ENCODE data around the gene SHOC2.

The SHOC2 gene

DNA sequence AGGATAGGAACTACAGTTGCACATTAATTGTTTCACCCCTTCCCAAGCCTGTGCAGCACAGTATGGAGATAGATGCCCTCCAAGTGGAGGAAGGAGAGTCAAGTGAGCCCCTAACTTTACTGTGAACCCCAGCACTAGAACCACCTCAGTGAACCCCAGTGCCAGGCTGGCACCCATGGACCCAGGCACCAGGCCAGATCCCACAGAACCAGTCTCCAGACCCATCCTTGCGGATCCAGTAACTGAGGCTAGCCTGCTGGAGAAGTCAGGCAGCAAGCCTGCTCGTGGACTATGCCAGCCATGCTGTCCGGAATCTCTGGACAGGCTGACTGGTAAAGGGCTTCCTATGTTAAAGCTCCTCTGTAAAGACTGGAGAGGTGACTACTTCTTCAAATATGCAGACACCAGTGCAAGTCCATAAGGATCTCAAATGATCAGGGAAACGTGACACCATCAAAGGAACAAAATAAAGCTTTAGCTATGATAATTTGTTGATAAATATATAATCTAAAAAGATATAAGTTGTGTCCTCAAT, 27.7 kb downstream of the SHOC2 start:
- DNase-seq: no peak

DNA sequence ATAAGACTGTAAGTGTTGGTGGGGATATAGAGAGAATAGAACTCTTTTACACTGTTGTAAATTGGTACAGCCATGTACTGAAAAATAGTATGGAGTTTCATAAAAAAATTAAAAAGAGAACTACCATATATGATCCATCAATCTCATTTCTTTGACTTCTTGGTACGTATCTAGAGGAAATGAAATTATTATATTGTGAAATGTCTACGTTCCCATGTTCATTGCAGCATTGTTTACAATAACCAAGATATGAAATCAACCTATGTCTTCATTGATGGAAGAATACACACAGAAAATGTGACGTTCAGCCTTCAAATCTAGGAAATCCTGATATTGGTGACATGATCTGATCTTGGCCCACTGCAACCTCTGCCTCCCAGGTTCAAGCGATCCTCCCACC, 32.0 kb downstream of the SHOC2 start:
- DNase-seq: no peak

DNA sequence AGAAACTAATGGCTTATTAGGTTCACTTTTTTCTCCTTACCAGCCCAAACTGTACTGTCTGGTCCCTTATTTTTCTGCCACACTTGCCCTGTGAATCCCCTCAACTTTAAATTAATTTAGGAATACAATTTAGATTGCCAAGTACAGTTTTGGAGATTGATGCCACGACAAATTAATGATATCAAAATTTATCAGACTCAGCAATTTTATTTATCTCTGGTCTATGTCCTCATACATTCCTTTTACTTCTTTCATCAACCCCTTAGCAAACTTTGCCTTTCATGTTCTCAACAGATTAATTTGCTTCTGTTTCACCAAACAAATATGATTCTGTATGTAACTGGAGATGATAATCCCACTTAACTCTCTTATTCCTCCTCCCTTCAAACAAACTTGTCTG, 38.2 kb downstream of the SHOC2 start:
- DNase-seq: no peak

DNA sequence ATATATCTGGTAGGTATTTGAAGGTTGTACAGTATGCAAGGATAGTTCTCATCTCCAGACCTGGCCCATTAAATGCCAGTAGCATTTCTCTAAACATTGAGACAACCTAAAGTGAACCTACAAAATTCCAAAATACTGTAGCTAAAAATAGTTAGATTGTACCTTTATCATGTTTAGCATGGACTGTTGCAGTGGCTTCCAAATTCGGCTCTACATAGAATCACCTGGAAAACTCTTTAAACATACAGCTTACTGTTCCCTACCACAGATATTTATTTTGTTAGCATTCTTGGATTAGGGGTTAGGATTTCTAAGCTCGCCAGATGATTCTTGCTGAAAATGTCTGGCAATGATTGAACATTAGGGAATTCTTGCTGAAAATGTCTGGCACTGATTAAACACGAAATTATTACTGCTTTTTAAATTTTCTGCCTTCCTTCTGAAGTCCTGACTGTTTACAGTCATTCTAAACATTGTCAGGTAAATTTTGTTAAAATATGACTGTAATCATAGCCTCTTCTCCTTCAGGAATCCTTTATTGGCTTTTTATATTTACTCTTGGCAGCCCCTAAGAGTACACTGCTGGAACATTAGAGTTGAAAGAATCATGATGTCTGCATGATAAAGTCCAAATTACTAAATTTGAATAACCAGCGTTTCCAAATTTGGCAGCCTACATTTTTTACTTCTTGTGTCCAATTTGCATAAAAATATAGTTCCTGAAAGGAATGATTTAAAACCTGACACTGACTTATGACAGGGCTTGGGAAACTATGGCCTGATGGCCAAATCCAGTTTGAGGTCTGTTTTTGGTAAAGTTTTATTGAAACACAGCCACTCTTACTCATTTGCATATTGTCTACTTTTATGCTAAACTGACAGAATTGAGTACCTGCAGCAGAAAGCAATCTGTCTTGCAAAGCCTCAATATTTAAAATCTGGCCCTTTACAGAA, 40.3 kb downstream of the SHOC2 start:
- no peak for DNase-seq

DNA sequence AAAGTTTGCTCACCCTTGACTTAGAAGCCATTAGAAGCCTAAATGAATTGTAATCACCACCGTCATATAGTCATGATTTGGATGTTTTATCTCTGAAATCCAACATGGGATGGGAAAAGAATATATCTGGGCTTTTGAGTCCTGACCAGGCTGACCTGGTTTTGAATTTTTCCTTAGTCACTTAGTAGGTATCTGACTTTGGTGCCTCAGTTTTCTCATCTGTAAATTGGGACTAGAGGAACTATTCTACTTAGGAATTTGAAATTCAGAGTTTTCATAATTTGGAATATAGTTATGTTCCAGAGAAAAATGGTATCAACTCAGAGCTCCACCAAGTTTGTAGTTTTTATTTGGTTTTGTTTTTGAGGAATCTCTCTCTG, 40.9 kb downstream of the SHOC2 start:
- no peak for DNase-seq

DNA sequence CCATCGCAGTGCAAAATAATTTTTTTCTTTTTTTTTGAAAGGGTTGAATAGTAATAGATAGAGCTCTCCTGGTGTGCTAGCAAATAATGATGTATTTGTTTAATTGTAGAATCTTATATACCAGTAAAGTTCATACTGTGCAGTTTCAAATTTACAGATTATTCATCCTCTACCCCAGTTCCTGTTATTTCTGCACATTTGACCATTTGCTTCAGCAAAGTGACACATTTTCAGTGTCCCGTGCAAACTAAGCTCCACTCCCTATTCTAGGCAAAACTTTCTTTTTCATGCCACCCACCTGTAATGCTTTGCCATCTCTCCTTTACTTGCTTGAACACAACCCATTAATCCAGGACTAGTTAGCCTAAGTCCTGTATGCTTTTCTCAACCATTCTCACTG, 43.0 kb downstream of the SHOC2 start:
- DNase-seq: no peak

DNA sequence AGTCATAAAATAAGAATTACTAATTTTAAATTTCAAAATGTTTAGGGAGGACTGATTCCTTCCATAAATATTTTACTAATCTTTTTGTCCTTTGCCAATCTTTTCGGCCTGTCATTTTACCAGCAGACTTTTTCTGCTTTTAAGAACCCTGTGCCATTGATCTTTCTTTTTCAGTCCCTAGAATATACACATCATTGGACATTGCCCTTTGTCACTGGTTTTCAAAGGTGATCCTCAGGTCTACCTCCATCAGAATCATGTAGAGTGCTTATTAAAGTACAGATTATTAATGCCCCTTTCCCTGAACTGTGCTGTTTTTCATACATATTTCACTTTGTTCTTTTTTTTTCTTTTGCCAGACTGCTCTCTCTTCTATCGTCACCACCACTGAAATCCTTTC, 43.8 kb downstream of the SHOC2 start:
- no peak for DNase-seq

DNA sequence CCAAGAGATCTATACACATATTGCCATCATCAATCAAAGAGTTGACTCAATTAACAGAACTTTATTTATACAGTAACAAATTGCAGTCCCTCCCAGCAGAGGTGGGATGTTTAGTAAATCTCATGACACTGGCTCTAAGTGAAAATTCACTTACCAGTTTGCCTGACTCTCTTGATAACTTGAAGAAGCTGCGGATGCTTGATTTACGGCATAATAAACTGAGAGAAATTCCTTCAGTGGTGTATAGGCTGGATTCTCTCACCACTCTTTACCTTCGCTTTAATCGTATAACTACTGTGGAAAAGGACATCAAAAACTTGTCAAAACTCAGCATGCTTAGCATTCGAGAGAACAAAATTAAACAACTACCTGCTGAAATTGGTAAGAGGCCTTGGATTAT, 45.3 kb downstream of the SHOC2 start:
- no peak for DNase-seq

DNA sequence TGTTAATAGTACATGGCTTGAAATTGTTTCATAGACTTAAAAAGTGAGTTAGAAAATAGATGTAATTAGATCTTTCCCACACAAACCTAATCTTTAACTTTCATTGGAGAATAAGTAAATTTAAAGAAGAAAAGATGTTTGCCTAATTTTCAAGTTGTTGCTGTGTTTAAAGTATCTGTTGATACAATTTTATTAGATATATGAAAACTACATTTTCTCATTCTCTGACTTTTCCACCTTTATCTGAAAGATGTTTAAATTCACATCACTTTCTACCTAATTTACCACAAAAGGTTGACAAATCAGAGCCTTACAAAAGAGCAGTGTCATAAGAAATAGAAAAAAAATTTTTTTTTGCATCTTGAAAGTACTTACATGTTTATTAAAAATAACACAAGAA, 45.8 kb downstream of the SHOC2 start:
- DNase-seq: no peak

DNA sequence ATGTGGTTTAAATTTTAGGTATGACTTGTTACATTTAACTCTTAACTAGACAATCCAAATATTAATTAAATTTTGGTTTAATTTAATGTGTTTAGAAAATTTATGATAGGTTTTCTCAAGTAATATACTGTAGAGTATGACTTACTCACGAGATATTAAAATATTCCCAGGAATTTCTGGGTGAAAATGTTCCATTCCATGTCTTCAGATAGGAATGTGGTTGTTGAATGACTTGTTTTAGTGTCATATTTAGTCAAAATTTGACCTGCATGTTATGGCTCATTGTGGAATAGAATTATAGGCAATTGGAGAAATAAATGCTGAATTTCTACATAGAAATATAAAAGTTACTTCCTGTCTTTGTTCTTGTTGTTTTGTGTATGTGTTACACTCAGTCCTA, 46.7 kb downstream of the SHOC2 start:
- no peak for DNase-seq

DNA sequence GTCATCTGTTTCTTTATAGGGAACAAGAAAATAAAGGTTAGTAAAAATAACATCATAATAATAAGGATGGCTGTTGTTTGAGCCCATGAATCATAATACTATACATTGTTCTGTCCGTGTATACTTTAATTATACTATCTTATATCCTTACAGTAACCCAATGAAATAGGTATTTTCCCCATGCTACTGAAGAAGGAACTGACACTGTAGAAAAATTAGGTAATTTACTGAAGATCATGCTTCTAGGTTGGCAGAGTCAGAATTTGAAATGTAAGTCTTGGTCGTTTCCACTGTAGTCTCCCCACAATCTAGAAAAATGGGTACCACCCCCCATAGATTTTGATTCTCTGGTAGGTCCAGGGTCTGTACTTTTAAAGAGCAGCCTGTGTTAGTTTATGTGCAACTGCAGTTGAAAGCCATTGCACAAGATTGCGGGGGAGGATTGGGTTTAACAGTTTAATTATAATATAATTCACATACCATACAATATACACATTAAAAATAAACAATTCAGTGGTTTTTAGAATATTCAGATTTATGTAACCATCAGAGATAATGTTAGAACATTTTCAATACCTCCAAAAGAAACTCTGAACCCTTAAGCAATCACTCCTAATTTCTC, 47.7 kb downstream of the SHOC2 start:
- no peak for DNase-seq

DNA sequence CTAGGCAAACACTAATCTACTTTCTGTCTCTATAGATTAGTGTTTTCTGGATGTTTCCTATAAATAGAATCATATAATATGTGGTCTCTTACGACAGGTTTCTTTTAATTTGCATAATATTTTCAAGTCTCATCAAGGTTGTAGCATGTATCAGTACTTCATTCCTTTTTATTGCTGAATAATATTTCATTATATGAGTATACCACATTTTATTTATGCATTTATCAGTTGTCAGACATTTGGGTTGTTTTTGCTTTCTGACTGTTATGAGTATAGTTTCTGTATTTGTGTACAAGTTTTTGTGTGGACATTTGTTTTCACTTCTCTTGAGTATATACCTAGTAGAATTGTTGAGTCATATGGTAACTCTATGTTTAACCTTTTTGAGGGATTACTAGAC, 48.2 kb downstream of the SHOC2 start:
- DNase-seq: no peak

DNA sequence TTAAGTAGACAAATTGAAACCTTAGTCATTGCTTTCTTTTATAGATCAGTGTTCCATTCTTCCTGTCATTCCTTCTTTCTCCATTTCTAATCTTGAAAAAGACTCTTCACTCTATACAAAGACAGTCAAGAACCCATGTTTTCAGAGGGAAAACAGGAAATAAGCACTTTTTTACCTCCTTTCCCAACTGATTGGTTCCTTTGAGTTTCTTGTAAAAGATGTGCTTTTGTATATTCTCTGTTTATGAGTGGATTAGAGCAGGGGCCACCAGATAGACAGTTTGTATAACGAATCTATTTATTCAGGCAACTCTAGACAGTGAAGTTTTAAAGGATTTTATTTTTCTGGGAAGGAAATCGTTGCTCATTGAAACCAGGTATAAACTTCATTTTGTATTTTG, 49.8 kb downstream of the SHOC2 start:
- no peak for DNase-seq

DNA sequence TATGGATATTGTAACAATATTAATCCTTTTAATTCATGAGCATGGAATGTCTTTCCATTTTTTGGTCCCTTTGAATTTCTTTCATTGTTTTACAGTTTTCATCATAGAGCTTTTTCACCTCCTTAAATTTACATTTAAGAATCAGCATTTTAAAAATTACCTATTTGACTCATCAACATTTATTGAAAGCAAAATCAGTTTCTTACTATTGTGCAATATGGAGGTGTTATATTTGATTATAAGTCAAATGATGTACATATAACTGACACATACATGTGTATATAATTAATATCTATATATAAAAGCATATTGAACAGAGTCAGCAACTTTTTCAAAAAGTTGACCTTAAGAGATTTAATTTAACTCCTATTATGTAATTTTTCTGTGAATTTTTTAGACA, 52.2 kb downstream of the SHOC2 start:
- no peak for DNase-seq

DNA sequence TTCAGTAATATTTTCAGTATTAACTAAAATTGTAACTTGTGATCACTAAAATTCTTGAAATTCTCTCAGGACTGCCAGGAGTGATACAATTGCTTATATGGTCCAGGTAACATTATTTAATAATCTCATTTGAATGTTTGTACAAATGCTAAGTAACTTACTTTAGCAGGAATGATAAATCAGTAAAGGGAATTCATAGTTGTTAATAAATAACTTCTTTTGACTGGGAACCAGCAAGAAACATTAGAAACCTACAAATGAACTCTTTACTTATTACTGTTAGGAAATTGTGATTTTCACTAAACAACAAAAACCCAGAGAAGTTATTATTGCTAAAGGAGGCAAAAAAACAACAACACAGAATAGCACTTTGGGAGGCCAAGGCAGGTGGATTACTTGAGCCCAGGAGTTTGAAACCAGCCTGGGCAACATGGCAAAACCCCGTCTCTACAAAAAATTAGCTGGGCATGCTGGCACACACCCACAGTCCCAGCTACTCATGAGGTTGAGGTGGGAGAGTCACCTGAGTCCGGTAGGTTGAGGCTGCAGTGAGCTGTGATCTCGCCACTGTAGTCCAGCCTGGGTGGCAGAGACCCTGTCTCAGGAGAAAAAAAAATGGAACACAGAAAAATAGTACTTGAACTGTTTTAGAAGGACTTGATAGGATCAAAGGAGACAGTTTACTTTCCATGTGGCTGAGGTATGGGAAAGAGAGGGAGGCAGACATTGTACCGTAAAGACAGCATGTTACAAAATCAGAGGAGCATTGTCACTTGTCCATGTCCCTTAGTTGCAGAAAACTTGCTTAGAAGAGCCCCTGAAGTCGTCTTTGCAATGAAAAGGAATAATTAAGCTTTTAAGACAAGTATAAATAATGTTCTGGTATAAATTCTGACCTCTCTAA, 53.1 kb downstream of the SHOC2 start:
- DNase-seq: no peak

DNA sequence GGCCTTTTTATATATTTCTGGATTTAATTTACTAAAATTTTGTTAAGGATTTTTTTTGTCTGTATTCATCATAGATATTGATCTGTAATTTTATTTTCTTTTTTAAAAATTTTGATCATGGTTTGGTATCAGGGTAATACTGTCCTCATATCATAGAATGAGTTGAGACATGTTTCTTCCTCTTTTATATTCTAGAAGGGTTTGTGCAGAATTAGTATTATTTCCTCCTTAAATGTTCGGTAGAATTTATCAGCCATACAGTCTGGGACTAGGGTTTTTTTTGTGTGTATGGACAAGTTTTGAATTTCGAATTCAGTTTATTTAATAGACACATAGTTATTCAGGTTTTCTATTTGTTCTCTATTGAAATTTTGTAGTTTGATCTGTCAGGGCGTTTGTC, 54.0 kb downstream of the SHOC2 start:
- DNase-seq: no peak

DNA sequence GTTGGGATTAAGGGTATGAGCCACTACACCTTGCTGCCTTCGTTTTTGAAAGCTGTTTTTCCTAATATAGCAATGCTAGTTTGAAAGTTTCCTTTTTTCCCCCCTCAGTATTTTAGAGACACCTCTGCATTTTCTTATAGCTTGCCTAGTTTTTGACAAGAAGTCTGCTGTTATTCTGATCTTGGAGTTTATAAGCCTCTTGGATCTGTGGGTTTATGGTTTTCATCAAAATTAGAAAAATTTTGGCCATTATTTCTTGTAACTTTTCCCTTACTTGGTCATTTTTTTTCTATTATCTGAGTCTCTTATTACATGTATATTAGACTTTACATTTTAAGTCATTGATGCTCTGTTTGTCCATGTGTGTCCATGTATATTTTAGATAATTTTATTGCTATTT, 57.2 kb downstream of the SHOC2 start:
- DNase-seq: no peak

DNA sequence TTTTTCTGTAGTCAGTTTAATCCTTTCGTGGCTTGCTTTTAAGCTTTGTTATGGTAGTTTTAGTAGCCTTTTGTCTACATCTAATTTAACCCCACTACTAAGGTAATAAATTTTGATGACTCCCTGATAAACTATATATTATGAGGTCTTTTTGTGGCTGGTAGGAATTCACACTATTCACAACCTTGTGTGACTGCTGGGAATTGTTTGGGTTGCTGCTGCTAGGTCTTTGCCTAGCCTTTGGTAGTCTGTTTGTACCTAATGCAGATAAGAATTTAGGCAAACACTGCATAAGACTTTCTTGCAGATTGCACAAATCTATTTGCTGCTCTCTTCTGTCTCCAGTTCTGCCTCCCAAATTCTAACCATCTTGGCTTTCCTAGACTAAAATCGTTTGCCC, 58.3 kb downstream of the SHOC2 start:
- no peak for DNase-seq

DNA sequence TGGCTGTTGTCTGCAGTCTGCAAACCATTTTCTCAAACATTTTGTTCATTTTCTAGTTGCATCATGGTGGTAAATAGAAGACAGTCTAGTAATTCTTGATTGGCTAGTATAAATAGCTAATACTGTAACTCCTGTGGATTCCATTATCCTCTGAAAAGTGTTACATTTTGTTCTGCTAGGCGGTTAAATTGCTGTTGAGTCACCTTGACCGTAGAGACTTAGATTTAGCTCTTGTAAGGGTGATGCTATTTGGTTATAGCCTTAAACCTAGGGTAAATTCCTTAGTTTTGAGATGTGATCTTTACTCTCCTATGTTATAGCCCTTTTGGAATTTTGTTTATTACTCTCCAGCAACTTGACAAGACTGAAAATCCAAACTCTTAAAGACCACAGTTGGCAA, 58.8 kb downstream of the SHOC2 start:
- no peak for DNase-seq

DNA sequence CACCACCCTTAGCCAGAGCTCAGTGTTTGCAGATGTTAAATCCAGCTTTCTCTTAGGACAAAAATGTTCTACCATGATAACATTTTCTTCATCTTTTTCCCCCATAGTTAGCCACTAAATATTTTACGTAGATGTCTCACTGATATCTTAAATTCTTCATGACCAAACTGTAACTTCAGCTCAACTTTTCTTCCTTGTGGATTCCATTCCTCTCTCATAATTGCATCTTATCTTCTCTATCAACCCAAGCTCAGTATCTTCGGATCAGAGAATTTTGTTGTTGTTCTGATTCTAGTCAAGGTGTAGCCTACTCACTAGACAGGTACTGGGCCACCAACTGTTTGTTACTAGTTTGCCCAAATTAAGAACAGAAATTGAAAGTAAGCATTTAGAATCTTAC, 60.2 kb downstream of the SHOC2 start:
- DNase-seq: no peak

DNA sequence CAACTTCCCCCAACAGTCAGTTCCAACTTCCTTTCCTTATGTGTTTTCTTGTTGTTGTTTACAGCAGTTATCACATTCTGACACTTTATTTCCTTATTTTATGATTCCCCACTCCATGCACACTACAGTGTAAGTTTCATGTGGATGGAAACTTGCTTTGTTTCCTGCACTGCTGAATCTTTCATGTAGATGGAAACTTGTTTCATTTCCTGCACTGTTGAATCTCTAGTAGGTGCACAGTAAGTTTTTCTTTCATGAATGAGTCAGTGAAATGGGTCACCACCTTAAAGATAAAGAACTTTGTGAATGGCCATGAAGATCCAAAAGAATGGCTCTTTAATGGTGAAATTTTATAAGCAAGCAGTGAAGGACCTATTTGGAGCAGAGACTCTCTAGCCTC, 61.4 kb downstream of the SHOC2 start:
- no peak for DNase-seq

DNA sequence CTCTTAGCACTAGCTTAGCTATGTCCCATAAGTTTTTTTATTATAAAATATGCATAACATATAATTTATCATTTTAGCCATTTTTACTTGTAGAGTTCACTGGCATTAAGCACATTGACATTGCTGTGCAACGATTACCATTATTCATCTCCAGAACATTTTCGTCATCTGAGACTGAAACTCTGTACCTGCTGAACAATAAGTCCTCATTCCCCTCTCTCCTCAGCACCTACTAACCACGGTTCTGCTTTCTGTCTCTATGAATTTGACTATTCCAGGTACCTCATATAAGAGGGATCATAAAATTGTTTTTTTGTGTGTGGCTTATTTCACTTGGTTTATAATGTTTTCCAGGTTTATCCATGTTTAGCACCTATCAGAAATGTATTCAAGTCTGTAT, 64.1 kb downstream of the SHOC2 start:
- no peak for DNase-seq

DNA sequence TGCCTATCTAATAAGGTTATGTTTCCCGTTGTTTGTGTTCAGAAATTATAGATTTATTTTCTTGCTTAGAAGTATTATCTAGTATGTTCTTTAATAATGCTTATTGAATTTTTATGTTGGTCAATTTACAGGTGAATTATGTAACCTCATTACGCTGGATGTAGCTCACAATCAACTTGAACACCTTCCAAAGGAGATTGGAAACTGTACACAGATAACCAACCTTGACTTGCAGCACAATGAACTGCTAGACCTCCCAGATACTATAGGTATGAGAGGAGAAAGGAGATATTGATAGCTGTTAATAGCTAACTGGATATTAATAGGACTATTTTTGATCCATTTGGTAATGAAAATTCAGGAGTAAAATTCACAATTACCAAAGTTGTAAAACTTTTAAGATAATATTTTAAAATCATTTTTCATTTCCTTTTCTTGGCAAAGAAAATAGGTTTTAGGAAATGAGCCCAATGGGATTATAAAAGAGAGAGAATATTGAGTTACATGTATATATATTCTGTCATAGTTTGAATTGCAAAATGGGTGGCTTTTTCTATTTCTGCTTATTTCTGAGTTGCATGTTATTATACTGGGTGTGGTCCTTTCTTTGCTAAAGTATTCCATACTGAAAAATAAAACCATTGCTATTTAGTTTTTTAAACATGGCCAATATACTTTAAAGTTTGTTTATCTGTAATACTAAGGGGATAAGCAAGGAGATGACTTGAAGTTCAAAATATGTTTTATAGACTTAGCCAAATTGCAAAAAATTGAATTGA, 66.3 kb downstream of the SHOC2 start:
- DNase-seq: no peak
